NCI-H82 (cell line): ENCODE results near the gene OOSP3.
"Not testable (repeated sequence)": the region's sequence is repeated elsewhere in the genome, so short reads cannot be mapped to it uniquely, and the experiment has no call there.

Experiments
- DNase-seq: peaks from one replicate; lab custom pipeline; 2025; lab: John Stamatoyannopoulos, UW

Gene OOSP3

DNA sequence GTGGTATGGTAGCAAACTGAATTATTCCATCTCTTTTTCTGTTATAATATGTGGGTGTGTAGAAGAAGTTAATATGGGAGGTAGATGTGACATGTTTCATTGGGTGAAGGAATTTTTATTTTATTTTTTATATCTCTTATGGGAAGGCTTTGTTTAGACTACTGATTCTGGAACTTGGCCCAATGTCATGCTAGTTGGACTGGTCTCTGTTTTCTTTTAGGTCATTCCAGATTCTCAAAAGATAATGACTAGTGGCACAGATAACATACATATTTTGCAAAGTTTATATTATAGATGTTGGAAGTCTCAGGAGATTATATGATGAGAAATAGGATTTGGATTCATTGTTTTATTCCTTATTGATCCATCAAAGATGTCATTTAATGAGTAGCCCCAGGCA, 1.3 kb upstream of the OOSP3 start:
- DNase-seq, result no peak

DNA sequence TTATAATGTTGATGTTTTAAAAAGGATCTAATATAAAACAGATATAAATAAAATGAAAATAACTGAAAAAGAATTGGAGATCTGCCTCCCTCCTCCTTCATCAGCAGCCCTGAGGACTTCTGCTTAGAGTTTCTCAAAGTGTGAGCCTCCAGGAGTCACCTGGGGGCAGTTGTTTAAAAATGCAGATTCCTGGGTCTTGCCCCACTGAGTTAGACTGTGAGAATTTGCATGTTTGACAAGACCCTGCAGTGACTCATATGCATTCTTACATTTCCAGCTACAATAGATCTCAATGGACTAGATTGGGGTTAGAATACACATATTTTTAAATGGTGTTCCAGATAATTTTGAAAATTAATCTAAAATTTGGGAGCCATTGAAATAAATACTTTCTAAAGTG, 798 bp upstream of the OOSP3 start:
- DNase-seq, result no peak

DNA sequence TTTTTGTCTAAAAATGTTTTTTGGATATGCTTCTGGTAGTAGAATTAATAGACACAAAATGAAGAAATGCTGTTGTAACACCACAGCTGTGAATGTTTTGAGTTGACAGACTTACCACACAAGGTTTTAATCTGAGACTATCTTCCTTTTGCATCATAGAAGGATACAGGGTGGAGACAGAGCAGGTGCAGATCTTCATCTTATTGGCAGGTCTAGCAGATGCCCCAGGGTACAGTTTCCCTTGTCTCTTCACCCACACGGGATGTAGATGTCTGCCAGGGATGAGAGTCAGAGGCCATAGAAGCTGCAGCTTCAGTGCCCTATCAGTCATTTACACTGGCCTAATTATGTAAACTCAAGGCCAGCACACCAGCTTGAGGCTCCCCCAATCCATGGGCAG, 985 bp downstream of the OOSP3 start:
- DNase-seq, result no peak

DNA sequence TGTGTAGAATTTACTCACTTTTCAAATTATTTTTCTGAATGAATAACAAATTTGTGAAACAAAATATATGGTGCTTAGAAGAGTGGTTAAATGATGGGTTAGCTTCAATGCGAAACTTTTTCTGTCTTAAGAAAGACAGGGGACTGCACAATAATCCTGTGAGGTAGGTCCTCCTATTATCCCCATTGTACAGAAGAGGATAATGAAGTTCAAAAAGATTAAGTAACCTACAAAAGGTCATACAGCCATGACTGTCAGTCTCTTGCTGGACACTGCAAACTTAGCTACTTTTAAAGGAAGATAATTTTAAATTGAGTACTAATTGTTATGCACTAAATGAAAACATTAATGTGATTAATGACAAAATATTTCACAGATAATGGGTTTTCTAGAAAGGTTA, 5.0 kb downstream of the OOSP3 start:
- DNase-seq, result no peak

DNA sequence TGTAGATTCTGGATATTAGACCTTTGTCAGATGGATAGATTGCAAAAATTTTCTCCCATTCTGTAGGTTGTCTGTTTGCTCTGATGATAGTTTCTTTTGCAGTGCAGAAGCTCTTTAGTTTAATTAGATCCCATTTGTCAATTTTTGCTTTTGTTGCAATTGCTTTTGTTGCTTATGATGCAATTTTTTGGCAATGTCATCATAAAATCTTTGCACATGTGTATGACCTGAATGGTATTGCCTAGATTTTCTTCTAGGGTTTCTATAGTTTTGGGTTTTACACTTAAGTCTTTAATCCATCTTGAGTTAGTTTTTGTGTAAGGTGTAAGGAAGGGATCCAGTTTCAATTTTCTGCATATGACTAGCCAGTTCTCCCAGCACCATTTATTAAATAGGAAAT, 8.6 kb downstream of the OOSP3 start:
- not testable (repeated sequence) for DNase-seq

DNA sequence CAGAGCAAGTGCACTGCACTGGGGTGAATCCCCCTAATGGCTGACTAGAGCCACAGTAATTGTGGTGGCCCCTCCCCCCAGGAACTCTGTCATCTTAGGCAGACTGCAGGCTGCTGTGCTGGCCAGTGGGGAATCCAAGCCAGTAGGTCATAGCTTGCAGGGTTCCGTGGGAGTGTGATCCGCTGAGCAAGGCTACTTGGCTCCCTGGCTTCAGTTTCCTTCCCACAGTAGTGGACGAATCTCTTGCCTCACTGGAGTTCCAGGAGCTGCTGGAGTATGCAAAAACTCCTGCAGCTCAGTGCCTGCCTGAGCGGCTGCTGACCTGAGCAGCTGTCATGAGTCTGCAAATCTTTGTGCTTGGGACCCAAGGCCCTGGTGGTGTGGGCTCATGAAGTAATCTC, 13.2 kb downstream of the OOSP3 start:
- DNase-seq, result peak; percentile 32

DNA sequence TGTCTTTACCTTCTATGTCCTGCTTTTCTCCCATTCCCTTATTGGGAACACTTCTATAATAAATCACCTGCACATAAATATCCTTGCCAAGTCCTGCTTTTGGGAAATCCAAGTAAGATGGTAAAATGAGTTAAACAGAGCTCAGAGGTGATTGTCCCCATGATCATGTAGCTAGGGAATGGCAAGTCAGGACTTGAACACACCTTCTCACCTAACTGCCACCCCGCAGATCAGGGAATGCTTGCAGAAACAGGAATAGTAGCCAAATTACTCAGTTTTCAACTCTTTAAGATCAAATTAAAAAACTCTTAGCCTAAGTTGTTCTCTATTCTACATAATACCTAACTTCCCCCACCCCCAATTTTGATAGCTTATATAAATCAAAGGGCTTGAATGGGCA, 16.0 kb downstream of the OOSP3 start:
- no peak for DNase-seq

DNA sequence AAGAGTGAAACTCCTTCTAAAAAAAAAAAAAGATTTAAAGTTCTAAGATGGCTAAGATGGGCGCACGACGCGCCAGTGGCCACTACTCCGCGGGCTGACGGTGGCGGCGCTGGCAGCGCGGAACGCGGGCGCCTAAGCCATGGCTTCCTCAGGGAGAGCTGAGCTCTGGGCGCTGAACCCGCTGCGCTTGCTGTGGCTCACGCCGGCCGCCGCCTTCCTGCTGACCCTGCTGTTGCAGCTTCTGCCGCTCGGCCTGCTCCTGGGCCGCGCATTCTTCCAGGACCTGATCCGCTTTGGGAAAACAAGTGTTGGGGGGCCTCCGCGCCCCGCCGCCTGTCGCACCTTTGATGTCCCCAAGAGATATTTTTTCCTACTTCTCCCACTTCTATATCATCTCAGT, 19.5 kb downstream of the OOSP3 start:
- DNase-seq, result no peak

DNA sequence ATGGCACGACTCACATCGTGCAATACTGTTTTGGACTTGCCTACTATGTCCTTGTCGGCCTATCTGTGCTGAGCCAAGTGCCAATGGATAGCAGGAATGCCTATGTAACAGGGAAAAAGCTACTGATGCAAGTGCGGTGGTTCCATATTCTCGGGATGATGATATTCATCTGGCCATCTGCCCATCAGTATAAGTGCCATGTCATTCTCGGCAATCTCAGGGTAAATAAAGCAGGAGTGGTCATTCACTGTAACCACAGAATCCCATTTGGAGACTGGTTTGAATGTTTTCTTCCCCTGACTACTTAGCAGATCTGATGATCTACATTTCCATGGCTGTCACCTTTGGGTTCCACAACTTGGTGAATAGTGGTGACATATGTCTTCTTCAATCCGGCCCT, 20.1 kb downstream of the OOSP3 start:
- no peak for DNase-seq

DNA sequence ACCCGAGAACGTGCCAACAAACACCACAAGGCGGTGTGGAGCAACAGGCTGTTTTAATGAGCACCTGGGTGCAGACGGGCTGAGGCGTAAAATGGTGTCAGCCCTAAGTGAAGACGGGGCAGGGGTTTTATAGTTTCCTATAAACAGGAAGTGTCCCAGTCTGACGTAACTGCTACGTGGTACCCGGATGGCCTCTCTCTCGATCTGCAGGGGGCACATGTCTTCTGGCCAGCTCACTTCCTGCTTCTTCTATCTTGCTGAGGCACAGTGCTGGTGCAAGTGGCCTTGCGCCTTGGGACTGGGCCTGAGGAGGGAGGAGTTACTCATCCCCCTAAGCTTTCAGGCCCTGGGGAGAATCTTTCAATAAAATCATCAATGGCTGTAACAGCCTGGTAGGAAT, 20.9 kb downstream of the OOSP3 start:
- DNase-seq, result peak; percentile 0

DNA sequence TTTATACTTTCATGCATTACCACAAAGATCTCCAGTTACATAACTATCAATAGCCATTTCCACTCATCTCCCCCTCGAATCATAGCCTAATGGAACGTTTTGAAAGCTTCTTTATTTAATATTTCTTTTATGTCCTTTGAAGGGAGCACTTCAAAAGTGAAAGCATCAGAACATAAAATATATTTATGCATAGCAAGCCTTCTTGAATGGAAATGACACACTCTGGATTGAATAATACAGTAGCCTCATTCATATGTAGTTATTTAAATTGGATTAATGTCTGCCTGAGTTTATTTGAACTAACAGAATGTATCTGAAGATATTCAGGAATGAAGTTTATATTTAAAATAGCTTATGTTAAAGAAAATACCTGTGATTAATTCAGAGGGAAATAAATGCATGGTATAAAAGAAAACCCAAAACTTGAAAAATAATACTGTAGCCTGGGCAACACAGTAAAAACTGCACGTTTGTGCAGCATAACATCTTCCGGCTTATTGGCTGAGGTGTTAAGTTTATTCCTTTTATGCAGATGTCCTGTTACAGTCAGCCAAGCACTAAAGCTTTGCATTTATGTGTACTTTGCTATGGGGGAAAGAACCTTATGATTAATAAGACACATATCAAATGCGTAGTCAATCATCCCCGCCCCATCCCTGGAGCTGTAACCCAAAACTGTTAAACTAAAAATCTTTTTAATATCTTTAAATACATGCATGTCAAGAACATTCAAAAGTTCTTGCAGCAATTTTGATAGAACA, 22.0 kb downstream of the OOSP3 start:
- DNase-seq, result no peak

DNA sequence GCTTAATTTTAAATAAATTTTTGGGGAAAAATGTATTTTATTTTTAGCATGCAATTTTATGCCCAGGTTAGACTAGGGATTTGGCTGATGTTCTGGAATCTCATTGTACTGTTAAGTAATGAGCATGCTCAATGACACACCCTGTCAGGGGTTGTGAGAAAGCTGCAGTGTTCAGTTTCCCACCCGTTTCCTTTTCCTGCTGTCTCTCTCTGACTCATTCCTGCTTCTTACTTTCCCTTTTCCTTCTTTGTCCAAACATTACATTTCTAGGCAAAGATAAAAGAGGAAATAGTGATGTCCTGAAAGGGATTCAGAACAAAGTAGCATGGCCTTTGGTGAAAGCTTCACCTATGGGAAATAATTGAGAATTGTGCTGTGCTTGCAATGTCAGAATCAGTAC, 22.7 kb downstream of the OOSP3 start:
- no peak for DNase-seq

DNA sequence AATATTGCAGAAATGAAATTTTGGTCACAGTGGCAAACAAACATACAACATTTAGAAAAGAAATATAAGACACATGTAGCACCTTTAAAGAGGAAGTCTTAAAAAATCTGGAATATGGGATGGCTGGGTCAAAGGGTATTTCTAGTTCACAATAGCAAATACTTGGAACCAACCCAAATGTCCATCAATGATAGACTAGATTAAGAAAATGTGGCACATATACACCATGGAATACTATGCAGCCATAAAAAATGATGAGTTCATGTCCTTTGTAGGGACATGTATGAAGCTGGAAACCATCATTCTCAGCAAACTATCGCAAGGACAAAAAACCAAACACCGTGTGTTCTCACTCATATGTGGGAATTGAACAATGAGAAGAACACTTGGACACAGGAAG, 25.0 kb downstream of the OOSP3 start:
- DNase-seq, result not testable (repeated sequence)

DNA sequence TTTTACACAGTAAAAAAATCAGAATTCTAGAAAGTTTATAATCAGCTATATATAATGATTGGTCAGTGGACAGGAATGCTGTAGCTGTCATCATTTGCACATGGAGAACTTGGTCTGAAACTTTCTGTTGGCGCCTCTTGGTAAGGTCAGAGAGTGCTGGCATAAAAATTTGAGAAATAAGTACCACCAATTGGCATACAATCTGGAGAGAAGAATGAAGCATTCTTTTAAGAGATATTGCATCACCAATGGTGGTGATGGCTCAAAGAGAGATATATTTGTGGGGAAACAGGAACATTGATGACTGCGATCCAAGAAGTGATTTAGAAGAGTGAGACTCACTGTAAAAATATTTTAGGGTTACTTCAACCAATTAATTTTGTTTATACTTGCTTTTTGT, 39.9 kb downstream of the OOSP3 start:
- no peak for DNase-seq

DNA sequence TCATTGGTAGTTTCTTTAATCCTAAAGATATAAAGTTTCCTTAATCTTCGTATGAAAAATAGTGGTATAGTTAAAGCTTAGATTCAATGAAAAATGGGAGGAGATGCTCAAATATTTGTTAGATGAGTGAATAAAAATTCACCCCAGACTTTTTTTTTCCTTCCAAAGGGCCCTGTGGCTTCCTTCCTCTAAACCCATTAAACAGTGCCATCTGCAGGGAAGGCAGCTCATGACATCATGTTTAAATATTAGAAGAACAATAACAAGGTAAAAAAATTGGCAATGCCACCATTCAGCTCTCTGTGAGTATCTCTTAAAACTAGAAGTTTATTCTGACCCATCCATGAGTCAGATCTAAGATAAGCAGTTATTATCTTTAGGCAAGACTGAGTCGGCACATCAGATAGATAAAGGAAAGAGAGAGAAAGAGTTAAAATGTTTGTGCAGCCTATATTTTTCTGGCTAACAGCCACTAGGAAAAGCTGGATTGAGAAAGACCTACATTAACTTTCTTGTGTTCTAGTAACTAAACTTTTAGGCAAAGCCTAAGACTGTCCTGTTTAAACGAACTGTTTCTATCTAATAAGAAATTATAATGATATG, 40.5 kb downstream of the OOSP3 start:
- DNase-seq, result peak; percentile 57

DNA sequence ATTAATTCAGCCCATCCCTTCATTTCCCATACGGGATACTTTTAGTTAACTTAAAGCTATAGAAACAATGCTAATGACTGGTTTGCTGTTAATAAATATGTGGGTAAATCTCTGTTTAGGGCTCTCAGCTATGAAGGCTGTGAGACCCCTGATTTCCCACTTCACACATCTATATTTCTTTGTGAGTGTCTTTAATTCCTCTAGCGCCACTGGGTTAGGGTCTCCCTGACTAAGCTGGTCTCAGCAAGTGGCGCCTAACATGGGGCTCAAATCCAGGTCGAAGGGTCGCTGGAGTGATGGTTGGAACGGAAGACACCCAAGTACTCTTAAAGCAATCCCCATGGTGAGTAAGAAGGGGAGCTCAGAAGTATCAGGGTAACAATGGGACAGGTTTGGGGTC, 45.2 kb downstream of the OOSP3 start:
- no peak for DNase-seq

DNA sequence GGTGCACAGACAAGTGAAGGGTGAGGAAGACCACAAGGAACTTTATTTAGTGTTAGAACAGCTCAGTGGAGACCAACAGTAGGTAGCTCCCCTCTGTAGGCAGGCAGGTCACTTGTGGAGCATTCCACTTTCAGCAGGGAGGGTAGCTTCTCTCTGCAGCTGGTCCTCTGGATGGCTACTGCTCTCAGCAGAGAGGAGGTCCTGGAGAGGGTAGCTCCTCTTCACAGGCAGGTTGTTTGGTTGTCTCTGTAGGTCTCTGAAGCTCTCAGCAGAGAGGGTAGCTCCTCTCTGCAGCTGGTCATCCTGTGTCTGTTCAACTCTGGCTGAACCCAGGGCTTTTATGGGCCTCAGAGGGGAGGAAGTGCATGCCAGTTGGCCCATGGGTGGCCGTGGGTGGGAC, 53.1 kb downstream of the OOSP3 start:
- no peak for DNase-seq

DNA sequence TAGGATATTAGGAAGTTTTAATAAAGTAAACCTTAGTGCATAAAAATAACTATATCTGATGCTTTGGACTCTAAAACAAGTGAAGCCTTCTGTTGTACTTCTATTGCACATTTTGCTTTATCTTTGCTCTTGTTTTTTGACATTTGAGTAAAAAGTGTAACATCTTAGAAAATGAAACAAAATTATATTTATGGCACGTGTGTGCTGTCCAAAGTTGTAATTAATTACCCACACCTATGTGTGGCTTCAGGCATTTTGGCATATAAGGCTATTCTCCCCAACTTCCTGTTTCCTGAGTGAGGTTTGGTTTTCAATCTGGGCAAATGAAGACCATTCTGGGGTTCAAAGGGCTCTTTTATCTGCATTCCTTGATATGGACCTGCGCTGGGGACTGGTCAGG, 59.5 kb downstream of the OOSP3 start, which contains the start of gene OOSP1:
OOSP1 (plus strand) TSS at position 301 of the 400 bp plus-strand sequence; CDS start at position 324, 23 bp downstream.
- no peak for DNase-seq

DNA sequence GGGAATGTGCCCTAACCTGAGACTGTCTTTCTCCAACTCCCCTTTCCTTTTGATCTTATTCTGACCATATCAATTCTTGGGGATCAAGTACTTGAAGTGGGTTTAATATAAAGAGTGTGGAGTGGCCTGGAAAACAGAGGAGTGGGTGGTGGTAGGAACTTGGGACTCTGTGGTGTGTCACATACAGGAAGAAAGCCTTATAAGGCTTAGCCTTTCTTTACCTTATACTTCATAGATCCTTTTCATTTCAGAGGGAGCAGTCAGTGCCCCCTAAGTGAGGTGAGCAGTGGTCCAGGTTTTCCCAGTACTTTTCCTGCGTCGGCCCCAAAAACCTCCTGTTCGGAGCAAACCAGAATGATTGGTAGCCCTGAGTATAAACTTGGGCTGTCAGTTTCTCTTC, 60.1 kb downstream of the OOSP3 start:
- no peak for DNase-seq

DNA sequence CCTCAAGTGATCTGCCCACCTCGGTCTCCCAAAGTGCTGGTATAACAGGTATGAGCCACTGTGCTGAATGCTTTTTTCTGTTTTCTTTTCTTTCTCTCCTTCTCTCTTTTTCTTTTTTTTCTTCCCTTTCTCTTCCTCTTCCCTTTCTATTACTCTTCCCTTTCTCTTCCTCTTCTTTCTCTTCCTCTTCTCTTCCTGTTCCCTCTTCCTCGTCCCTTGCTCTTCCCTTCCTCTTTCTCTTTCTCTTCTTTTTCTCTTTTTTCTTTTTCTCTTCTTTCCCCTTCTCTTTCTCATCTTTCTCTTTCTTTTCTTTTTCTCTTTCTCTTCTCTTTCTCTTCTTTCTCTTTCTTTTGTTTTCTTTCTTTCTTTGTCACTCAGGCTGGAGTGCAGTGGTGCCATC, 60.9 kb downstream of the OOSP3 start:
- no peak for DNase-seq

DNA sequence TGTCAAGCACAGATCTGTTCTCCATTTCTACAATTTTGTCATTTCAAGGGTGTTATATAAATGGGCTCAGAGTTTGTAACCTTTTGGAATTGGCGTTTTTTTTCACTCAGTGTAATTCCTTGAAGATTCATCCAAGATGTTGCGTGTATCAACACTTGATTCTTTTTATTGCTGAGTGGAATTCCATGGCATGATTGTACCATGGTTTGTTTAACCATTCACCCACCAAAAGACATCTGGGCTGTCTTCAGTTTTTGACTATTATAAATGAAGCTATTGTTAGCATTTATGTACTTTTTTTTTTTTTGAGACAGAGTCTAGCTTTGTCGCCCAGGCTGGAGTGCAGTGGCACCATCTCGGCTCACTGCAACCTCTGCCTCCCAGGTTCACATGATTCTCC, 62.5 kb downstream of the OOSP3 start:
- DNase-seq, result no peak

DNA sequence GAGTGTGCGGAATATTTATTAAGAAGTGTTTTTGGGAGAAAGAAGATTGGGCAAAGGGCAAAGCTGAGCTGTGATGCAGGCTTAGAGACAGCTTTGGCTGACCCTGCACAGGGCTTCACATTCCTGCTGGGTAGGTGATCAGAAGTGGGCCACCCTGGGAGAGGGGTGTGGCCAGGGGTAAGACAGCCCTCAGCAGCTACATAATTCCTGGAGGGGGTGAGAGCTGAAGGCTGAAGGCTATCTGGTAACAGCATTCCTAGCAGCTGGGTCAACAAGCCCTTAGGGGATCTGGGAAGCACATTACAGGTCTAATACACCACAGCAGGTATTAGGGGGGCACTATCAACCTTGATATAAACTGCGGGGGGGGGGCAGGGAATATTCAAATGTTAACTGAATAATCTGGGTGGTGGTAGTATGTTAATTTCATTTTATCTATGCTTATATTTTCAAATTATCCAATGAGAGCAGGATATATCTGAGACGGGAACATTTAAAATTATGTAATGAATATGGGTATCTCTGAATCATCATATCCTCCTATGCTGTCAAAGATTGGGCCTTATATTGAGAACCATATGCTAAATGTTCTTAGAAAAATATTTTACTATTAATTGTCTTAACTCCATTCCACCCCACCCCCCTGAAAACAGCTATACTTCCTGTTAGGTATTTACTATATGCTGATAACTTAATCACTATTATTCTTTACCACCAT, 65.6 kb downstream of the OOSP3 start:
- no peak for DNase-seq

DNA sequence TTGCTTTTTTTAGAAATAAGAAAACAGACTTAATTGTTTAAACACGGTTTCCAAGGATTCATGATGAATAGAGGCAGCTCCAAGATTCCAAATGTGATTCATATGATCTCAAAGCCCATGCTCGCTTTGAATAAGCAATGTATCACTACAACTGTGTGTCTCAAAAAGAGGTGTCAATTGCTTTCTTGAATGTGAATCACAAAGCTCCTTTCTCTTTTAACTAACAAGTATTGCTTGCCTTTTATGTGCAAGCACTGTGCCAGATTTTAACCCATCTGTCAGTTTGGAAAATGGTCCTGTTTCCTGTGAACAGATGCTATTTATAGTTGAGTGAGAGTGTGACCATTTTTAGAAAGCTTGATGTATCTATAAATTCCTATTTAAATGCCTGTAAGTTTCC, 66.1 kb downstream of the OOSP3 start:
- DNase-seq, result no peak
